A549 (cell line): ENCODE results near the gene SDC3. TPM values are rescaled to one million over a fixed set of nuclear protein-coding genes. Genes with fewer than 3 reads are reported as not detected.
A peak's percentile ranks its signal among the peaks of the same experiment; 100 is the strongest.

ENCODE experiments used
- ATAC-seq, 2 experiments: fragments of 200-7000 bp in 1 of 2; fragments of >200 bp in 1 of 2; cut with Nextera tagmentation in 1 of 2; cut with Tn5 transposase in 1 of 2; 3 replicates each; pipeline versions ENCODE4 v1.8.0 to v1.9.1; 2018 to 2020; ENCODE audit warnings: mild to moderate bottlenecking in 1 of 2, moderate library complexity in 1 of 2
- CTCF ChIA-PET: fragments of 300-600 bp; sonication (Branson Sonifier 250); formaldehyde crosslinking; extraction: SDS; loops from one replicate; lab custom pipeline; 2021; ENCODE audit warnings: antibody characterized with exemption, inconsistent platforms; lab: Yijun Ruan, JAX
- POLR2A ChIA-PET: fragments of 350-600 bp; formaldehyde crosslinking; extraction: SDS; loops from one replicate; lab custom pipeline; 2021; ENCODE audit warnings: antibody characterized with exemption, inconsistent platforms; lab: Yijun Ruan, JAX
- DNase-seq, 2 experiments: peaks; one replicate each; pipeline versions ENCODE4 v3.0.0 to v3.0.0-alpha.2; 2011 to 2016; ENCODE audit warnings: low read depth in 1 of 2, low spot score in 1 of 2
- FAIRE-seq: peaks from 2 replicates; lab custom pipeline; 2011; peaks lifted over from hg19 to GRCh38; lab: Jason Lieb, UNC
- H3K27ac ChIP-seq, 2 experiments: fragments of >200 bp; sonication (Bioruptor Twin); formaldehyde crosslinking; 3 replicates each; pipeline ENCODE4 v1.5.1; 2016 to 2017
- H3K4me1 ChIP-seq: fragments of >200 bp; sonication (Bioruptor Twin); formaldehyde crosslinking; 3 replicates; pipeline ENCODE4 v1.6.1; 2016
- H3K4me2 ChIP-seq: fragments of >200 bp; sonication (Bioruptor Twin); formaldehyde crosslinking; 3 replicates; pipeline ENCODE4 v1.6.1; 2016
- H3K4me3 ChIP-seq: fragments of >200 bp; sonication (Bioruptor Twin); formaldehyde crosslinking; 3 replicates; pipeline ENCODE4 v1.5.1; 2016
- H3K9me3 ChIP-seq: fragments of >200 bp; sonication (Bioruptor Twin); formaldehyde crosslinking; 3 replicates; pipeline ENCODE4 v1.6.1; 2016
- CEBPB ChIP-seq, 2 experiments: fragments of >200 bp in 1 of 2; sonication (Bioruptor Twin) in 1 of 2; formaldehyde crosslinking in 1 of 2; IDR thresholded peaks; 2 replicates each; pipeline ENCODE4 v1.6.1; 2012 to 2016
- ESRRA ChIP-seq: fragments of 150-350 bp; IDR thresholded peaks from 2 replicates; pipeline ENCODE4 v1.6.1; 2014; ENCODE audit warnings: mild to moderate bottlenecking, low read length, borderline replicate concordance
- FOSB ChIP-seq: fragments of 250-450 bp; sonication (Bioruptor Pico); IDR thresholded peaks from 2 replicates; pipeline ENCODE4 v1.5.0; 2020; ENCODE audit warnings: mild to moderate bottlenecking, moderate library complexity
- HOXA7 ChIP-seq: fragments of 250-450 bp; sonication (Bioruptor Pico); IDR thresholded peaks from 2 replicates; pipeline ENCODE4 v1.5.0; 2020; ENCODE audit warnings: mild to moderate bottlenecking, moderate library complexity
- NPAS2 ChIP-seq: fragments of 250-450 bp; sonication (Bioruptor Pico); IDR thresholded peaks from 2 replicates; pipeline ENCODE4 v1.8.0; 2022; ENCODE audit warnings: mild to moderate bottlenecking, moderate library complexity, borderline replicate concordance
- NR3C1 ChIP-seq: fragments of >200 bp; sonication (Bioruptor Twin); formaldehyde crosslinking; IDR thresholded peaks from 3 replicates; pipeline ENCODE4 v1.6.1; 2017
- RAD21 ChIP-seq, 2 experiments: fragments of >200 bp in 1 of 2; sonication (Bioruptor Twin) in 1 of 2; formaldehyde crosslinking in 1 of 2; IDR thresholded peaks in 1 of 2; conservative IDR thresholded peaks in 1 of 2; 2 replicates in 1 of 2; 3 replicates in 1 of 2; pipeline ENCODE4 v1.6.1; 2012 to 2018; ENCODE audit warnings: inconsistent platforms in 1 of 2
- SMC3 ChIP-seq: fragments of >200 bp; sonication (Bioruptor Twin); formaldehyde crosslinking; IDR thresholded peaks from 3 replicates; pipeline ENCODE4 v1.6.1; 2018; ENCODE audit warnings: inconsistent platforms
- ZC3H11A ChIP-seq: fragments of 450-650 bp; IDR thresholded peaks from 2 replicates; pipeline ENCODE4 v1.6.1; 2014; ENCODE audit warnings: antibody characterized with exemption, mild to moderate bottlenecking
- ZFP36 ChIP-seq: fragments of 450-650 bp; IDR thresholded peaks from 2 replicates; pipeline ENCODE4 v1.6.1; 2014; ENCODE audit warnings: borderline replicate concordance; ENCODE audit not compliant: partially characterized antibody
- WGBS: methylation state at CpG from one replicate; pipeline ENCODE4 v1.1.6; 2017; ENCODE audit errors: missing lambda C conversion rate; 5-methylcytosine and 5-hydroxymethylcytosine counted together
- polyA plus RNA-seq, 4 experiments: library from polyadenylated mRNA; depleted of rRNA in 3 of 4; stranded (reverse); fragments of >200 nt; fragmentation: RNase III in 1 of 4; extraction: RNeasy Plus Mini Kit Qiagen cat#74134 plus additional on column Dnase treatment in 1 of 4; gene quantifications; 2 replicates in 3 of 4; 3 replicates in 1 of 4; pipeline ENCODE4 v1.2.3, GENCODE V29; 2011 to 2017
- TF ChIP-seq, protein P1 (sequence below): fragments of 150-350 bp; IDR thresholded peaks from 2 replicates; pipeline ENCODE4 v1.6.1; 2014; ENCODE audit warnings: low read depth, mild to moderate bottlenecking, low read length
- TF ChIP-seq, protein P2 (sequence below): fragments of 200-600 bp; sonication (generic); IDR thresholded peaks from 2 replicates; pipeline ENCODE4 v1.6.1; 2016; ENCODE audit warnings: antibody characterized with exemption, mild to moderate bottlenecking, moderate library complexity

SDC3 gene
- polyA plus RNA-seq, 2 of the 4 experiments (the other 2 are of a cell fraction) = 2.0 to 8.9 TPM

DNA sequence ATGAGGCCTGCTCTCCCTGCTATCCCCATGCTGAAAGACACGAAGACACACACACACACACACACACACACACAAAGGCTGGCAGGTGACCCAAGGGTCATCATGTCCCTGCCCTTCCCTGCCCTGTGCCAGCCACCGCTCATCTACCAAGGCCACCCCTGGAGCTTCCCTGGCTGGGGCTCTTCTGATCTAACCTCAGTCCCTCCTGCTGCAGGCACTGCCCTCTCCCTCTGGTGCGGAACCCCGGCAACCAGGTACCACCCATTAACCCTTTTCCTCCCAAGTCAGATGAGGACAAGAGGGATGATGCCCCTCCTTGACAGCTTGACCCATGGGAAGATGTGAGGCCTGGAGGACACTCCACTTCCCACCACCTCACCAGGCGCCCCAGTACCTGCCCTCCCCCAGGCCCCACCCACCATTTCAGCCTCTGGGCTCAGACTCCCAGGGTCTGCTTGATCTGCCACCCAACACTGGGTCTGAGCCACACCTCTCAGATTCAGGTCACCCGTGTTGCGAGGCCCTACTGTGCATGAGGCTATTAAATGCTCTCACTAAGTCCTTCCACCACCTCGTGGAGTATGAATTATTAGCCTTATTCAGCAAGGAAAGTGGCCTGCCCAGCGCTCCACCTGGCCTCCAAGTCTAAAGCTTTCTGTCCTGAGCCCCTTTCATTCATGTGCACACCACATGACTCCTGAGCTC, 2.5 kb downstream of the SDC3 start:
- POLR2A ChIA-PET = no interaction called here
- no peak for TF ChIP-seq SMC3
- TF ChIP-seq, all 56 proteins: peak for 0
- CTCF ChIA-PET = interaction anchor here (1.1 to 5.8 kb wide), 4 partner anchors 13 to 187 kb away, joined by 3 to 83 read pairs (median 6); no protein-coding TSS in a partner anchor
- no peak overlapping the region for H3K27ac ChIP-seq
- FAIRE-seq (no peak), DNase-seq (no peak), ATAC-seq (no peak)
- peaks cover 38% of the 10 kb centered on the region for H3K4me1 ChIP-seq
- H3K4me3 ChIP-seq = no peak overlapping the region
- 54% methylated on average over 5 of the region's 9 CpGs for WGBS
- H3K9me3 ChIP-seq = no peaks in the 10 kb centered on the region
- H3K4me2 ChIP-seq = no peak overlapping the region

DNA sequence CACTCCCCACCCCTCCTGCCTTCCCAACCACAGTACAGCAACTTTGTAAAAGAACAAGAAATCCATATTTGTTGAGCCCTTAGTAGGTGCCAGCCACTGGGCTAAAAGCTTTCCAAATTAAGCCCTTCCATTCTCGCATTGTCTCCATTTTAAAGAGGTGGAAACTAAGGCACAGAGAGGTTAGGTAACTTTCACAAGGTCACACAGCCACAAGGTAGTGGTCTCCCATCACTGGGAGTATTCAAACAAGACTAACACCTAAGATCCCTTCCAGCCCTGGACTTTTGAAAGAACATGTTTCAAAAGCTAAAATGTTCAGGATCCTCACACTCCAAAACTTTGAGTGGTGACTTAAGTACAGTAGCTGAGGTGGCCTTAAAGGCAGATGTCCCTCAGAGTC, 3.2 kb downstream of the SDC3 start:
- WGBS = 100% methylated on average over 1 of the region's 1 CpG
- Histone ChIP-seq H3K9me3 (no peaks in the 10 kb centered on the region), H3K4me2 (no peak overlapping the region), H3K4me1 (peaks cover 39% of the 10 kb centered on the region), H3K27ac (no peak overlapping the region), H3K4me3 (no peak overlapping the region)
- DNase-seq = no peak
- POLR2A ChIA-PET = no interaction called here
- TF ChIP-seq ZFP36 = peak; percentile 4
- TF ChIP-seq ESRRA = no peak
- ATAC-seq = no peak
- CTCF ChIA-PET = interaction anchor here (0.9 to 5.8 kb wide), 4 partner anchors 103 to 186 kb away, joined by 3 to 83 read pairs (median 6); no protein-coding TSS in a partner anchor
- FAIRE-seq = no peak

DNA sequence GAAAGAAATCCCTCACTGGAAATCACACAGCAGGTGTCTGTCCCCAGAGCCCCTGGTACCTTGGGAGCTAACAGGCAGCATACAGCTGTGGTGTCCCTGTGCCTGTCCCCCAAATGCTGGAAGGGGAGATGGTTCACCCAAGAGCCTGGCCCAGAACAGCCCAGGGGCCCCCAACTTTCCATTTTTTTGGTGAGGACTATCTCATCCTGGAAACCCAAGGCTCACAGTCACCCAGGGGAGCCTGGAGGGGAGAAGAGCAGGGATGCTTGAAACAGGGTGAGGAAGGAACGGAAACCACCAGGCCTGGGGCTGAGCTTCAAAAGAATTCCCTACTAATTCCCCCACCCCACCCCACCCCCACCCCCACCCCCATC, 3.6 kb downstream of the SDC3 start:
- no peak for DNase-seq
- Histone ChIP-seq H3K4me2 (no peak overlapping the region), H3K27ac (no peak overlapping the region), H3K4me1 (peaks cover 39% of the 10 kb centered on the region), H3K4me3 (no peak overlapping the region), H3K9me3 (no peaks in the 10 kb centered on the region)
- ChIA-PET CTCF (interaction anchor here (0.9 to 5.8 kb wide), 3 partner anchors 103 to 186 kb away, joined by 3 to 83 read pairs (median 10); no protein-coding TSS in a partner anchor), POLR2A (no interaction called here)
- WGBS = 88% methylated on average over 1 of the region's 1 CpG
- no peak for FAIRE-seq
- no peak for TF ChIP-seq CEBPB (IDR thresholded peaks at IDR 0.05)
- TF ChIP-seq, protein P1, sequence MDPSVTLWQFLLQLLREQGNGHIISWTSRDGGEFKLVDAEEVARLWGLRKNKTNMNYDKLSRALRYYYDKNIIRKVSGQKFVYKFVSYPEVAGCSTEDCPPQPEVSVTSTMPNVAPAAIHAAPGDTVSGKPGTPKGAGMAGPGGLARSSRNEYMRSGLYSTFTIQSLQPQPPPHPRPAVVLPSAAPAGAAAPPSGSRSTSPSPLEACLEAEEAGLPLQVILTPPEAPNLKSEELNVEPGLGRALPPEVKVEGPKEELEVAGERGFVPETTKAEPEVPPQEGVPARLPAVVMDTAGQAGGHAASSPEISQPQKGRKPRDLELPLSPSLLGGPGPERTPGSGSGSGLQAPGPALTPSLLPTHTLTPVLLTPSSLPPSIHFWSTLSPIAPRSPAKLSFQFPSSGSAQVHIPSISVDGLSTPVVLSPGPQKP = no peak
- TF ChIP-seq, protein P2, sequence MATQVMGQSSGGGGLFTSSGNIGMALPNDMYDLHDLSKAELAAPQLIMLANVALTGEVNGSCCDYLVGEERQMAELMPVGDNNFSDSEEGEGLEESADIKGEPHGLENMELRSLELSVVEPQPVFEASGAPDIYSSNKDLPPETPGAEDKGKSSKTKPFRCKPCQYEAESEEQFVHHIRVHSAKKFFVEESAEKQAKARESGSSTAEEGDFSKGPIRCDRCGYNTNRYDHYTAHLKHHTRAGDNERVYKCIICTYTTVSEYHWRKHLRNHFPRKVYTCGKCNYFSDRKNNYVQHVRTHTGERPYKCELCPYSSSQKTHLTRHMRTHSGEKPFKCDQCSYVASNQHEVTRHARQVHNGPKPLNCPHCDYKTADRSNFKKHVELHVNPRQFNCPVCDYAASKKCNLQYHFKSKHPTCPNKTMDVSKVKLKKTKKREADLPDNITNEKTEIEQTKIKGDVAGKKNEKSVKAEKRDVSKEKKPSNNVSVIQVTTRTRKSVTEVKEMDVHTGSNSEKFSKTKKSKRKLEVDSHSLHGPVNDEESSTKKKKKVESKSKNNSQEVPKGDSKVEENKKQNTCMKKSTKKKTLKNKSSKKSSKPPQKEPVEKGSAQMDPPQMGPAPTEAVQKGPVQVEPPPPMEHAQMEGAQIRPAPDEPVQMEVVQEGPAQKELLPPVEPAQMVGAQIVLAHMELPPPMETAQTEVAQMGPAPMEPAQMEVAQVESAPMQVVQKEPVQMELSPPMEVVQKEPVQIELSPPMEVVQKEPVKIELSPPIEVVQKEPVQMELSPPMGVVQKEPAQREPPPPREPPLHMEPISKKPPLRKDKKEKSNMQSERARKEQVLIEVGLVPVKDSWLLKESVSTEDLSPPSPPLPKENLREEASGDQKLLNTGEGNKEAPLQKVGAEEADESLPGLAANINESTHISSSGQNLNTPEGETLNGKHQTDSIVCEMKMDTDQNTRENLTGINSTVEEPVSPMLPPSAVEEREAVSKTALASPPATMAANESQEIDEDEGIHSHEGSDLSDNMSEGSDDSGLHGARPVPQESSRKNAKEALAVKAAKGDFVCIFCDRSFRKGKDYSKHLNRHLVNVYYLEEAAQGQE = no peak
- no peak for TF ChIP-seq FOSB (CRISPR knock-in tag)
- no peak for TF ChIP-seq ZC3H11A
- no peak for TF ChIP-seq NR3C1
- TF ChIP-seq NPAS2 (CRISPR knock-in tag) = no peak
- TF ChIP-seq RAD21 (conservative IDR thresholded peaks at IDR 0.05 in 1 of 2, IDR thresholded peaks at IDR 0.05 in 1 of 2) = no peak
- no peak for TF ChIP-seq HOXA7 (CRISPR knock-in tag)
- ATAC-seq = no peak
